ACHN (cell line): ENCODE measurements around the gene CLEC4D.
"Not testable (repeated sequence)": the region's sequence is repeated elsewhere in the genome, so short reads cannot be mapped to it uniquely, and the experiment has no call there.

Experiments
- DNase-seq: peaks from one replicate; pipeline ENCODE4 v3.0.0-alpha.2; 2015
- in situ Hi-C: cut with HindIII; loops from 2 replicates; pipeline ENCODE4 v1.10.0; 2017; ENCODE audit warnings: low sequenced_read_pairs, low pct_ligation_motif_present, low pct_unique_long_range_greater_than_20kb

Gene CLEC4D

GRCh38 chr12:8513256-8513655 is at the start of gene CLEC4D:
CLEC4D (plus strand) TSS chr12:8513503; CDS start chr12:8513733, 230 bp downstream.
- no peak for DNase-seq
- in situ Hi-C loops: no loop called here

- in situ Hi-C loops: no loop called here
- DNase-seq: no peak
Observed at GRCh38 chr12:8465301-8465996, 47.9 kb upstream of the CLEC4D start.

DNA sequence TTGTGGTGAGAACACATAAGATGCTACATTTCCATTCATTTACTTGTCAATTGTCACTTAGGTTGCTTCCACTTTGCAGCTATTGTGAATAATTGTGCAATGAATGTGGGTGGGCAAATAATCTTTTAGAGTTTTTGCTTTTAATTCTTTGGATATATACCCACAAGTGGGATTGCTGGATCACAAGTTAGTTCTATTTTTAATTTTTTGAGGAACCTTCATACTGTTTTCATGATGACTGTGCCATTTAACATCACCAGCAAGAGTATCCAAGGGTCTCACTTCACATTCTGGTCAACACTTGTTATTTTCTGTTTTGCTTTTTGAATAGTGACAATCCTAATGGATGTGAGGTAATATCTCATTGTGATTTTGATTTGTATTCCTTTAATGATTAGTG is 47.1 kb upstream of the CLEC4D start:
- in situ Hi-C loops: no loop called here
- no peak for DNase-seq

GRCh38 chr12:8471090-8471489 is 42.2 kb upstream of the CLEC4D start:
- DNase-seq: no peak
- in situ Hi-C loops: no loop called here

DNA sequence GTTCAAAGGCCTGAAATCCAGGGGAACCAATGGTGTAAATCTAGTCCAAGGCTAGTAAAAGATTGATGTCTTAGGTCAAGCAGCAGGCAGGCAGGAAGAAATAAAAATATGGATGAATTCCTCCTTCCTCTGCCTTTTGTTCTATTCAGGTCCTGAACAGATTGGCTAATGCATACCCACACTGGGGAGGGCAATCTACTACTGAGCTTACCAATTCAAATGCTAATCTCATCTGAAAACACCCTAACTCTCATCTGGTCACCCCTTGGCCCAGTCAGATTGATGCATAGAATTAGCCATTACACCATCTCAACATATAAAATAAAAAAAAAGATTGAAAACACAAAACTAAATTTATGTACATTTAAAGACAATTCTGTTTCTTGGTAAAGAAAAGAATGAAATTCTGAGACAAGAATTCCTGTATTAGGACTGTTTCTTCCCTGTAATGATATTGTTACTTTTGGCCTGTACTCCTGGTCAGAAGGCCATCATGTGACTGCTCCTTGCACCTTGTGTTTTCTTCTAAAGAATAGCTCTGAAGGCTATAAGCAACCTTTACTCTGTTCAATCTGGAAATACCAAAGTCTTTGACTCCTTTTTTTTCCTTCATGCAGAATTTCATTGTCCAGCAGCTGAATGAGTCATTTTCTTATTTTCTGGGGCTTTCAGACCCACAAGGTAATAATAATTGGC is 37.6 kb upstream of the CLEC4D start:
- in situ Hi-C loops: no loop called here
- DNase-seq: no peak

DNA sequence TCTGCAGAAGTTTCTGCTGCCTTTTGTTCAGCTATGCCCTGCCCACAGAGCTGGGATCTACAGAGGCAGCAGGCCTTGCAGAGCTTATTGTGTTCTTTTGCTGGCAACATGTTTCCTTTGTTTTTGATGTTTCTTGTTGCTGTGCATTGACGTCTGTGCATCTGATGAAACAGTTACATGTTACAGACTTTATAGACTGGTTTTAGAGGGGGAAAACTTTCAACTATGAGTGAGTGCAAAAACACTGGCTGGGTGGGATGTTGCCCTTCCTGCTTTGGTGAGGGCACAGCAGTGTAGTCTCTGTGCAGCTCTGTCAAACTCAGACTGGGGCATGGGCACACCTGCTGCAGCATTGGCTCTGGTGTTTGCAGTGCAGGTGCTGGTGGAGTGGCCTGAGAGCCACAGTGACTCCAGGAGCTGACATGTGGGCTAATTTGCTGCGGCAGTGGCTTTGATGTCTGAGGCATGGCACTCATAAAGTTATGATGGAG is 30.7 kb upstream of the CLEC4D start:
- DNase-seq: no peak
- in situ Hi-C loops: no loop called here

- in situ Hi-C loops: no loop called here
- DNase-seq: no peak
Observed at GRCh38 chr12:8483079-8483478, 30.2 kb upstream of the CLEC4D start.

DNA sequence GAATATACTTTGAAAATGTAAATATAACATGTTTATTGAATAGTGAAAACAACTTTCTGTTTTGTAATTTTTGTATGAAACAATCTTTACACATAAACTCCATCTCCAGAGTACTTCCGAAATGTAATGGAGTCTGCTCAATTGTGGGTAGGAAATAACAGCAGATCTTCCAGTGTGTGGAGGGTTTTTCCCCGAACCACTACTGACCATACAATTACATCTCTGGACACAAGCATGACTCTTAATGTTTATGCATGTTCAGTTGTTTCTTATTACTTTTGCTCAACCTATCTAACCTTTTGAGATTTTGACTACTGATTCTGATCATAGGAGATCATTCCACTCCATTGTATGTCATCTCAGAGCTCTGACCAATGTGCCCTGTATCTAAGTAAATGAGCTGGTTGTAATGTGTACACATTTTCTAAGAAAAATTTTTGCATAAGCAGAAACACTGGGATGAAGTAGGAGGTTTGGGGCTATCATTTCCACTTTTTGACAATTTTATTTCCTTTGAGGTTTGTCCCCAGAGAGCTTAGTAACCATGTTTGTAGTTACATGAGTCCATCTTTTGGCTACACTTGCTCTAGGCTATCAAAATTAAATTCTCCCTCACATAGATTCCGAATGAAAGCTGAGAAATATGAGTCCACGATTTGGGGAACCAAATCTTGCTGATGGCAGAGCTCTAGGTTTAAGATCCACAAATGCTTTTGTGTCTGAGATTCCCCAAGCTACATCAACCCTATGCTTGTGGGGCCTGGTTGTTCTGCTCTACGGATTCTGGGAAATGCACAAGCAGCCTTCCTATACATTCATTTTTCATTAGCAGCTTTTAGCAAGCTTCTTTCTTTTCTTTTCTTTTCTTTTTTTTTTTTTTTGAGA is 21.4 kb upstream of the CLEC4D start:
- in situ Hi-C loops: no loop called here
- no peak for DNase-seq

GRCh38 chr12:8493084-8493483 is 20.2 kb upstream of the CLEC4D start:
- DNase-seq: no peak
- in situ Hi-C loops: no loop called here

GRCh38 chr12:8495671-8496070 is 17.6 kb upstream of the CLEC4D start:
- in situ Hi-C loops, DNase-seq: not testable (repeated sequence)

DNA sequence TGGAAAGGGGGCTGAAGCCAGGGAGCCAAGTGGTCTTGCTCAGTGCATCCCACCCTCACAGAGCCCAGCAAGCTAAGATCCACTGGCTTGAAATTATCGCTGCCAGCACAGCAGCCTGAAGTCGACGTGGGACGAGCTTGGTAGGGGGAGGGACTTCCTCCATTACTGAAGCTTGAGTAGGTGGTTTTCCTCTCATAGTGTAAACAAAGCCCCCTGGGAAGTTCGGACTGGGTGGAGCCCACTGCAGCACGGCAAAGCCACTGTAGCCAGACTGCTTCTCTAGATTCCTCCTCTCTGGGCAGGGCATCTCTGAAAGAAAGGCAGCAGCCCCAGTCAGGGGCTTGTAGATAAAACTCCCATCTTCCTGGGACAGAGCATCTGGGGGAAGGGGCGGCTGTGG is 17.2 kb upstream of the CLEC4D start:
- in situ Hi-C loops, DNase-seq: not testable (repeated sequence)

GRCh38 chr12:8499616-8500015 is 13.7 kb upstream of the CLEC4D start:
- in situ Hi-C loops: no loop called here
- DNase-seq: no peak

DNA sequence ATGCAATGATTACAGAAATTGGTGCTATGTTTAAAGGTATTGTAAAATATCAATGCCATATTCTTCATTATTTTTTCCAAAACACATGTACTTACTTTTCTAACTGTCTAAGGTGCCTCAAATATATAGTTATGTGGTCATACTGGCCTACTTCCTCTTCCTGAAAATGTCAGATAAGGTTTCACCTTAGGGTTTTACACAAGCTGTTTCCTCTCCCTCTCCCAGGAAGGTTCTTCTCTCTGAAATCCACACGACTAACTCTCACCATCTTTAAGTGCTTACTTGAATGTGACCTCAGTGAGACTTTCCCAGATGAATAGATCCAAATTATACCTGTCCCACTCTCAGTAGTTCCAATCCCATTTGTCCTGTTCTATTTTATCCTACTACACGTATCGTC is 11.6 kb upstream of the CLEC4D start:
- in situ Hi-C loops: no loop called here
- DNase-seq: no peak

DNA sequence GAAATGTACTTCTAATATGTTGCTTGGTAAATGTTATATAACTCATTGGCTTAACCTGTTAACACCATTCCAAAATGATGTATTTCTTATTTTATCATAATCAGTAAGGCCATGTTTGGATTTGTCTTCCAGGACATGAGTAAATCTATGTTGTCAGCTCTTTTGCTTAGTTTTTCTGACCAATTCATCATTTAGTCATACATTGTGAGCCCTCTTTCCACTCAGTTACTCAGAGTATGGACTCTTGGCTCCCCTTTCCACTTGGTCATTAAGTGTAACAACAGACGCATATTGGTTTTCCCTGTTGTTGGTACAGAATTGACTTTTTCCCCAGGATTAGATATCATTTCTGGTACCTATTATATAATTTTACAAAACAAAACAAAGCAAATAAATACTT is 9.0 kb upstream of the CLEC4D start:
- in situ Hi-C loops: no loop called here
- no peak for DNase-seq

DNA sequence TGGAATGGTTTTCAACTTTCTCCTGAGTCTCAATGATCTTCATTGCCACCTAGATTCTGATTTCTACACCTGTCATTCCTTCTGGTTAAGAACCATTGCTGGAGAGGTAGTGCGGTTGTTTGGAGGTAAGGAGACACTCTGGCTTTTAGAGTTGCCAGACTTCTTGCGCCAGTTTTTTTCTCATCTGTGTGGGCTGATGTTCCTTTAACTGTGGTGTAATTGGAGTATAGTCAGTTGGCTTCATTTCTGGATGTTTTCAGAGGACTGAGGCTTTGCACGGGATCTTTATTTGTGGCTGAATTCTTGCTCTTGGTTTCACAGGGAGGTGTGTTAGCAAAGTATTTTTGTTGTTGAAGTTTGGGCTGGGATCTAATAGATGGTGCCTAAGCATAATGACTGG is 5.7 kb upstream of the CLEC4D start:
- in situ Hi-C loops: no loop called here
- no peak for DNase-seq

DNA sequence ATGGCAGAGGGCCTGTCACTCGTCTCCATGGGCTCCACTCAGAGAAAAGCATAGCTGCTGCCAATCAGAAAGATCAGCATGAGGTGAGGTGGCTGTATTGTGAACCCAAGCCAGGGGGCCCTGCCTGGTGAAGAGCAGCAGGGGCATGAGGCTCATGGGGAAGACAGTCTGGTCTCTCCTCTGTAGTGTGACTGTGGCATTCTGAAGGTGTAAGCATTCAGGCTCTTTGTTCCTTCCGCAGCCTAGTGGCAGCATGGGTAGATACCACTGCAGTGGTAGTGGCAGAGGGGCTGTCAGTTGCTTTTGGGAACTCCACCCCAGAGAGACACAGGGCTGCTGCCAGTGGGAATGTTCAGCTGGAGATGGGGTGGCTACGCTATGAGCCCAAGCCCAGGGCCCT is 5.1 kb upstream of the CLEC4D start:
- DNase-seq: no peak

DNA sequence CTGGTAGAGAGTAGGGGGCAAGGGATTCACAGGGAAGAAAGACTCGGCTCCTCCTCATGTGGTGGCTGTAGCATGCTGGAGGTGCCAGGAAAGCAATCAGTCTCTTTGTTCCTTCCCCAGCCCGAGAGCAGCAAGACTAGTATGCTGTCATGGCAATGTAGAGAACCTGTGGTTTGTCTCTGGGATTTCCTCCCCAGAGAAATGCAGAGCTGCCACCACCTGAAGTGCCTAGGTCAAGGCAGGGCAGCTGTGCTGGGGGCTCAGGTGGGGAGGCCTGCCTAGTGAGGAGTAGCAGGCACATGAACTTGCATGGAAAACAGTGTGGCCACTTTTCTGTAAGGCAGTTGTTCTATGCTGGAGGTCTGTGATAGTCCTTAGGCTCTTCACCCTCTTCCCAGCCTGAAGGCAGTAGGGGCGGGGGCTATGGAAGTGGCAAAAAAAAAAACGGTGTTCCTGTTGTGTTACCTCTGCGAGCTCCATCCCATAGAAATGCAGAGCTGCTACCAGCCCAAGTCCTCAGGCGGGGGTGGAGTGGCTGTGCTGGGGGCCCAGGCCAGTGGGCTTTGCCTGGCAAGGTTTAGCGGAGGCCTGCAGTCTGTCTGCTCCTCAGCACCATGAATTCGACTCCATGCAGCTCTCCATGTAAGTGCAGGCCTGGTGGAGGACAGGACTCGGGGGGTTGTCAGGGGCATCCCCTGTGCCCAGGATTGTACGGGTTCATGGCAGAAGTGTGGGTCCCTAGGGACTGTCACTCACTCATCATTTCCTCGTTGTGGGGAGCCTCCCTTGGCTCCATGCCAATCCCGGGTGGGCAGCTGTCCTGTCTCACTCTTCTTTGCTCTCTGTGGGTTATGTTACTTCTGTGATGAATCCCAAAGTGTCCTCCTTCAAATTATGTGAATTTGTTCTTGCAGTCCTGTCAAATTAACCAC is 4.1 kb upstream of the CLEC4D start:
- in situ Hi-C loops: no loop called here
- DNase-seq: no peak

More for the DNA sequence above, 5.1 kb upstream of the CLEC4D start:
- in situ Hi-C loops: no loop called here

DNA sequence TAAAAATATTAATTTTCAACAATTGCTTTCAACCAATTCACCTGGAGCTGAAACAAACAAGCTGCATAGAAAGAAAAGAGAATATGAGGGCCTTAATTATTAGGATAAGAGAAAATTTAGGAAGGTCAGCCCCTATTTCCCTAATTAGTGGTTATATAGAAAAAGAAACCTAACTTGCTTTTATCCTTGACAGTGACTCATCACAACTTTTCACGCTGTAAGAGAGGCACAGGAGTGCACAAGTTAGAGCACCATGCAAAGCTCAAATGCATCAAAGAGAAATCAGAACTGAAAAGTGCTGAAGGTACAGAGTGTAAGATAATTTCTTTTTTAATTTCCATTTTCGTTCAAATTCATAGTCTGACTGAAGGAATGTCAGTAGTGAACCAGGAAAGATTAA is 4.7 kb downstream of the CLEC4D start:
- in situ Hi-C loops: no loop called here
- DNase-seq: no peak
